Progenitor cell of endocrine pancreas (in vitro differentiated cells): ENCODE results near the gene ATP6V1G3. TPM values are rescaled to one million over a fixed set of nuclear protein-coding genes. Genes with fewer than 3 reads are reported as not detected.

Source experiments
- DNase-seq: peaks from one replicate; pipeline ENCODE4 v3.0.0; 2021; ENCODE audit warnings: low spot score; ENCODE audit not compliant: unreplicated experiment
- H3K27ac Mint-ChIP-seq: 2 replicates; pipeline ENCODE4 v1.8.0; 2021; ENCODE audit warnings: mild to moderate bottlenecking, moderate library complexity, mixed read lengths
- H3K27me3 Mint-ChIP-seq: 2 replicates; pipeline ENCODE4 v1.8.0; 2021; ENCODE audit warnings: mixed read lengths
- H3K36me3 Mint-ChIP-seq: 2 replicates; pipeline ENCODE4 v1.8.0; 2022; ENCODE audit warnings: mixed read lengths; ENCODE audit not compliant: insufficient read depth
- H3K4me1 Mint-ChIP-seq: 2 replicates; pipeline ENCODE4 v1.8.0; 2021; ENCODE audit warnings: low read depth, mixed read lengths
- H3K4me3 Mint-ChIP-seq: 2 replicates; pipeline ENCODE4 v1.8.0; 2021; ENCODE audit warnings: low read depth, mild to moderate bottlenecking, moderate library complexity, mixed read lengths
- H3K9me3 Mint-ChIP-seq: 2 replicates; pipeline ENCODE4 v1.8.0; 2021; ENCODE audit warnings: low read depth, mixed read lengths
- total RNA-seq: library from RNA; stranded (reverse); gene quantifications from 2 replicates; pipeline ENCODE4 v1.2.1, GENCODE V29; 2021
- TF ChIP-seq, protein P1 (sequence below): fragments of 200-600 bp; sonication (generic); IDR thresholded peaks from one replicate; pipeline ENCODE4 v1.5.0; 2021; ENCODE audit warnings: antibody characterized with exemption, mild to moderate bottlenecking; ENCODE audit not compliant: unreplicated experiment

ATP6V1G3 gene
- total RNA-seq, 1 donor from 2014 or later, result not detected

DNA sequence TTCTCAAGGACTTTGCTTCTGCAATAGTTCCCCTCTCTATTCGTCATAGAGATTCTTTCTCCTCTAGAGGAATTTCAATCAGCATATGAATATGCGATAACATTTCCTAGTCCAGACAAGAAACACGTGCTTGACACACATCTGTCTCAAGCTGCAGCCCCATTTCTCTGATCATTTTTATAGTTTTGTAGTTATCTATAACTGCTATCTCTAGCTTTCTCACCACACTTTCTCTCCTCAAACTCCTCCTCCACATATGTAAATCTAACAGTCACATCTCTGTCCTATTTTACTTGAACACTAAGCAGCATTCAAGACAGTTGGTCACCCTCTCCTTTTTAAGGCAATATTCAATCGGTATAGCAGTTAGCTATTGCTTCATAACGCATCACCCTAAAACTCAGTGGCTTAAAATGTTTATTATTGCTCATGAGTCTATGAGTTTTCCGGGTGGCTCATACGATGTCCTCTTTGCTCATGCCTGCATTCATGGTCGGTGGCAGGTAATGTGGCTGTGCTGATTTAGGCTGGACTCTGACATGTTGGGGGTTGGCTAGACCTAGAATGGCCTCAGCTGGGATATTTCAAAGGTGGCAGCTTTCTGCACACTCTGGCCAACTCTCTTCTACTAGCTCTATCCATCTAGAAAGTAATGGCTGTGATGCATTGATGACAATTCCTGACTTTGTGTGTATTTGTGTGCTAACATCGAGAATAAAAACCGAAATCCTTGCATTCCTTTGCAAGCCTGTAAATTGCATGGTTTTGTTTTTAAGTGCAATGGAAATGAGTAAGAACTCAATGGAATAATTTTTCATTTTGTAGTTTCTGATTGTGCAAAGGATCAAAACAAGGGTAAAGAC is 20.6 kb downstream of the ATP6V1G3 start:
- Mint-ChIP-seq H3K9me3 (no peaks in the 10 kb centered on the region), H3K4me3 (no peak overlapping the region), H3K27ac (no peak overlapping the region), H3K27me3 (no peaks in the 10 kb centered on the region), H3K36me3 (no peaks in the 10 kb centered on the region), H3K4me1 (no peaks in the 10 kb centered on the region)
- TF ChIP-seq, protein P1, sequence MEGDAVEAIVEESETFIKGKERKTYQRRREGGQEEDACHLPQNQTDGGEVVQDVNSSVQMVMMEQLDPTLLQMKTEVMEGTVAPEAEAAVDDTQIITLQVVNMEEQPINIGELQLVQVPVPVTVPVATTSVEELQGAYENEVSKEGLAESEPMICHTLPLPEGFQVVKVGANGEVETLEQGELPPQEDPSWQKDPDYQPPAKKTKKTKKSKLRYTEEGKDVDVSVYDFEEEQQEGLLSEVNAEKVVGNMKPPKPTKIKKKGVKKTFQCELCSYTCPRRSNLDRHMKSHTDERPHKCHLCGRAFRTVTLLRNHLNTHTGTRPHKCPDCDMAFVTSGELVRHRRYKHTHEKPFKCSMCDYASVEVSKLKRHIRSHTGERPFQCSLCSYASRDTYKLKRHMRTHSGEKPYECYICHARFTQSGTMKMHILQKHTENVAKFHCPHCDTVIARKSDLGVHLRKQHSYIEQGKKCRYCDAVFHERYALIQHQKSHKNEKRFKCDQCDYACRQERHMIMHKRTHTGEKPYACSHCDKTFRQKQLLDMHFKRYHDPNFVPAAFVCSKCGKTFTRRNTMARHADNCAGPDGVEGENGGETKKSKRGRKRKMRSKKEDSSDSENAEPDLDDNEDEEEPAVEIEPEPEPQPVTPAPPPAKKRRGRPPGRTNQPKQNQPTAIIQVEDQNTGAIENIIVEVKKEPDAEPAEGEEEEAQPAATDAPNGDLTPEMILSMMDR, result no peak
- DNase-seq, result no peak

DNA sequence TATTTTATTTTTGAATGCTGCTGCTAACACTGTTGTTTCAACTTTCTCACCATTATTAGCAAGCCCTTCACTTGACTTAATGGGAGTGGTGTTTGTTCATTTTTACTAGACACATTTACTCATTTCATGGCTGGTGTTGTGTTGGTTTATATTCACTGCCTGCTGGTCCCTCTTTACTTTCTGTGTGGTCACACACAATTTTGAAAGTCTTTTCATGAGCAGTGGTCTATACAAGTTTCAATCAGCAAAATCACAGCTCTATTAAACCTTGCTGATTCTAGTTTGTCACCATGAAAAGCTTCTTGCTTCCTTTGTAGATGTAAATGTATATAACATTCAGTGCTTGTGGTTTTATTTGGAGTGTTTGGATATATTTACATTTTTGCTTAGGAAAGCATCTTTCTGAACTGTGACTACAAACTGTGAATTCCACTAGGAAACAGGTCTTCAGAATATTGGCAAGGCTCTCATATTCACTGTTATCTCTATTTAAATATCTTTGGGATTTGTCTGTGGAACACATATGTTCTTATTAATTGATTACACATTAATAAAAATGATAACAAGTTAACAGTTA is 22.8 kb downstream of the ATP6V1G3 start:
- H3K27ac Mint-ChIP-seq, result no peak overlapping the region

DNA sequence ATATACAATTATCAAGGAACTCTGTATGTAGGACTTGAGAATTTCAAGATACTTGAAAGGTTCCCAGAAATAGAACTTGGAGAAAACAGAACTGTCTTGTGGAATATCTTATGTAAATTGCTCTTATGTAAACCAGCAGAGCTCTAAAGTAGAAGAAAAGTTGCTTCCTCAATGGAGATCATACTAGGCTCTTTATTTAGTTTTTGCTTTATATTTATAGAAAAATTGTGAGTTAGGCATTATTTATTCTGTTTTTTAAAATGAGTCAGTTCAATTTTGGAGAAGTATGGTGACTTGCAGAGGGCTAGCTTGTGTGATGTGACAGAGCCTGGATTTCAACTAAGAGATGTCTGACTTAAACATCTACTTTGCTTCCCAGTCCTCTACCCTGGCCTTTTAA is 40.4 kb downstream of the ATP6V1G3 start:
- no peak for DNase-seq
- TF ChIP-seq, protein P1, result no peak
- peaks cover 2% of the 10 kb centered on the region for H3K4me1 Mint-ChIP-seq
- no peak overlapping the region for H3K4me3 Mint-ChIP-seq
- no peak overlapping the region for H3K27ac Mint-ChIP-seq
- H3K27me3 Mint-ChIP-seq, result no peaks in the 10 kb centered on the region
- no peaks in the 10 kb centered on the region for H3K36me3 Mint-ChIP-seq
- H3K9me3 Mint-ChIP-seq, result peaks cover 7% of the 10 kb centered on the region

More for the DNA sequence above, 22.8 kb downstream of the ATP6V1G3 start:
- no peak overlapping the region for H3K4me3 Mint-ChIP-seq
- H3K36me3 Mint-ChIP-seq, result no peaks in the 10 kb centered on the region
- no peaks in the 10 kb centered on the region for H3K27me3 Mint-ChIP-seq
- TF ChIP-seq, protein P1, result no peak
- no peaks in the 10 kb centered on the region for H3K9me3 Mint-ChIP-seq
- DNase-seq, result no peak
- no peaks in the 10 kb centered on the region for H3K4me1 Mint-ChIP-seq

DNA sequence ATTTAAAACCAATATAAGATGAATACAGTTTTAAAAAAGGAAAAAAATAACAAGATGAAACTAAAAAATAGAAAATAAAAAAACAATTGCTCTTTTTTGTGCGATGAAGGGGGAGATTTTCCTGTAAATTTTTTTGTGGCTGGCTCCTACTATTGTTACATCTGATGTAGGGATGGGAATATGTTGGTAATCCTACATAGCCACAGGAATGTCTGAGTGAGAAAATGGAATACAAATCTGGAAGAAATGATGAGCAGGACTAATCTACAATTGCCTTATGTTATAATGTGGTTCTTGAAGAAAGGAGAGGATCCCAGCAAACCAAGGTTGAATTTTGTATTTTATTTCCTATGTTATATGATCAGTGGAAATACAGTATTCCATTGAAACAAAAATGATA is 40.9 kb downstream of the ATP6V1G3 start:
- peaks cover 2% of the 10 kb centered on the region for H3K4me1 Mint-ChIP-seq
- DNase-seq, result no peak
- peaks cover 7% of the 10 kb centered on the region for H3K9me3 Mint-ChIP-seq
- no peaks in the 10 kb centered on the region for H3K27me3 Mint-ChIP-seq
- no peaks in the 10 kb centered on the region for H3K36me3 Mint-ChIP-seq
- H3K4me3 Mint-ChIP-seq, result no peak overlapping the region
- TF ChIP-seq, protein P1, result no peak
- H3K27ac Mint-ChIP-seq, result no peak overlapping the region

DNA sequence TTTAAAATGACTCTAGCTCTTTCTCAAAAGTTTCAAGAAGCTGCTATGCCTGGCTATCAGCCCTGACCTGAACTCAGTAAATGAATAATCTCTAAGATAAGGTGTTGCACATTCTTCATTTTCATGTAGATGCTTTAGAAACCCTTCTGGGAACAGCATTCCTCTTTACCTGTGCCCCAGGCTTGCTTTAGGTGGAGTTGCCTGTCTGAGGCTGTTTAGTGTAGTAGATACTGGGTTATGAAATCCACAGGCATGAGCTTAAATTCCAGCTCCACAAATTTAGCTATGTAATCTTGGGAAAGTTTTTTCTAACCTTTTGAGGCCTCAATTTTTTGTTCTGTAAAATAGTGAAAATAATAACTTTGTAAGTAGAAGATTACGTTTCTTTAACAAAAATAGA is 41.6 kb downstream of the ATP6V1G3 start:
- Mint-ChIP-seq H3K27ac (no peak overlapping the region), H3K4me3 (no peak overlapping the region), H3K27me3 (no peaks in the 10 kb centered on the region), H3K36me3 (no peaks in the 10 kb centered on the region), H3K9me3 (peaks cover 7% of the 10 kb centered on the region), H3K4me1 (peaks cover 2% of the 10 kb centered on the region)
- TF ChIP-seq, protein P1, result no peak
- no peak for DNase-seq
